K562 (cell line): ENCODE measurements around the gene NCKAP1. TPM values are rescaled to one million over a fixed set of nuclear protein-coding genes. Genes with fewer than 3 reads are reported as not detected.

Source experiments
- ATAC-seq: fragments of 200-7000 bp; cut with Tn5 transposase; 3 replicates; pipeline ENCODE4 v1.9.1; 2020; ENCODE audit warnings: moderate library complexity
- BruUV-seq: library from RNA; stranded (reverse); fragments of 400-500 nt; replicated peaks from 2 replicates; lab custom pipeline; 2021; lab: Mats Ljungman, UMichigan
- CTCF ChIA-PET: fragments of 300-600 bp; formaldehyde crosslinking; extraction: SDS; loops from one replicate; lab custom pipeline; 2021; ENCODE audit warnings: low intra/inter-chr PET ratio; lab: Yijun Ruan, JAX
- POLR2A ChIA-PET: fragments of 300-600, 350-650 bp; sonication (Branson Sonifier 250); formaldehyde crosslinking; extraction: SDS; loops from one replicate; lab custom pipeline; 2021; ENCODE audit warnings: antibody characterized with exemption, inconsistent platforms; lab: Yijun Ruan, JAX
- DNase-seq, 4 experiments: peaks; one replicate each; pipeline versions ENCODE4 v3.0.0 to v3.0.0-alpha.2; 2011 to 2018; ENCODE audit warnings: low spot score in 3 of 4, mixed read lengths in 3 of 4; ENCODE audit errors: extremely low read depth in 1 of 4
- FAIRE-seq: peaks from 2 replicates; lab custom pipeline; 2011; peaks lifted over from hg19 to GRCh38; lab: Jason Lieb, UNC
- H2AFZ ChIP-seq: 2 replicates; pipeline ENCODE4 v1.6.0; 2011; ENCODE audit warnings: low read depth, low read length, control low read depth, inconsistent platforms
- H3K27ac ChIP-seq: fragments of 200-600 bp; 3 replicates; pipeline ENCODE4 v1.8.0; 2011; ENCODE audit warnings: low read depth, mild to moderate bottlenecking, control low read depth, inconsistent platforms, low read length, moderate library complexity, mixed read lengths; ENCODE audit errors: extremely low read depth
- H3K27me3 ChIP-seq, 2 experiments: fragments of 300-600 bp in 1 of 2; 2 replicates in 1 of 2; 3 replicates in 1 of 2; pipeline versions ENCODE4 v1.6.0 to v1.8.0; 2011; ENCODE audit warnings: inconsistent platforms in 2 of 2, low read length in 2 of 2, mild to moderate bottlenecking in 1 of 2, mixed read lengths in 1 of 2, moderate library complexity in 1 of 2; ENCODE audit not compliant: control insufficient read depth in 2 of 2, insufficient read depth in 2 of 2
- H3K36me3 ChIP-seq: fragments of 300-600 bp; 3 replicates; pipeline ENCODE4 v1.8.0; 2011; ENCODE audit warnings: mild to moderate bottlenecking, low read length, inconsistent platforms; ENCODE audit not compliant: control insufficient read depth, insufficient read depth
- H3K4me1 ChIP-seq, 2 experiments: fragments of 200-600 bp in 1 of 2; replicated peaks in 1 of 2; 2 replicates in 1 of 2; 3 replicates in 1 of 2; pipeline versions ENCODE4 v1.5.1 to v1.8.0; 2011; ENCODE audit warnings: inconsistent platforms in 2 of 2, low read length in 2 of 2, mild to moderate bottlenecking in 1 of 2, mixed read lengths in 1 of 2, moderate library complexity in 1 of 2; ENCODE audit not compliant: control insufficient read depth in 2 of 2, insufficient read depth in 2 of 2
- H3K4me2 ChIP-seq: 2 replicates; pipeline ENCODE4 v1.6.1; 2011; ENCODE audit warnings: low read length, control low read depth, inconsistent platforms, mixed read lengths; ENCODE audit not compliant: insufficient read depth
- H3K4me3 ChIP-seq: fragments of 200-600 bp; sonication (generic), shearing (Covaris generic); 2 replicates; pipeline ENCODE4 v1.5.1; 2016; ENCODE audit warnings: control low read depth, inconsistent platforms
- H3K79me2 ChIP-seq: fragments of 200-600 bp; 3 replicates; pipeline ENCODE4 v1.8.0; 2011; ENCODE audit warnings: low read length, inconsistent platforms; ENCODE audit not compliant: control insufficient read depth, insufficient read depth
- H3K9ac ChIP-seq, 2 experiments: 2 replicates each; pipeline versions ENCODE4 v1.6.0 to v1.6.1; 2011; ENCODE audit warnings: low read depth in 2 of 2, low read length in 2 of 2, control low read depth in 1 of 2, inconsistent platforms in 1 of 2, mild to moderate bottlenecking in 1 of 2, mixed read lengths in 1 of 2; ENCODE audit not compliant: insufficient read depth in 1 of 2
- H3K9me1 ChIP-seq: one replicate; pipeline ENCODE4 v1.6.0; 2011; ENCODE audit warnings: inconsistent platforms, mild to moderate bottlenecking, low read length, moderate library complexity; ENCODE audit not compliant: control insufficient read depth, insufficient read depth
- H3K9me3 ChIP-seq: replicated peaks from 2 replicates; pipeline ENCODE4 v1.5.1; 2011; ENCODE audit warnings: low read depth, low read length, inconsistent platforms; ENCODE audit not compliant: control insufficient read depth, insufficient read depth
- H4K20me1 ChIP-seq: replicated peaks from 2 replicates; pipeline ENCODE4 v1.6.1; 2011; ENCODE audit warnings: low read length, inconsistent platforms, mixed read lengths; ENCODE audit not compliant: control insufficient read depth, insufficient read depth
- RBM15 ChIP-seq: fragments of 200-400 bp; formaldehyde crosslinking; IDR thresholded peaks from 2 replicates; pipeline ENCODE4 v1.6.1; 2018; ENCODE audit warnings: mild to moderate bottlenecking, low read length, moderate library complexity; ENCODE audit not compliant: insufficient read depth
- RUNX1 ChIP-seq: sonication (generic); IDR thresholded peaks from 2 replicates; pipeline ENCODE4 v1.6.1; 2016; ENCODE audit warnings: antibody characterized with exemption, low read depth
- TEAD4 ChIP-seq, 2 experiments: sonication (generic) in 1 of 2; formaldehyde crosslinking in 1 of 2; IDR thresholded peaks; 2 replicates each; pipeline versions ENCODE4 v1.6.1 to v1.8.0; 2012 to 2022; ENCODE audit warnings: borderline replicate concordance in 1 of 2, inconsistent platforms in 1 of 2, low read length in 1 of 2, mild to moderate bottlenecking in 1 of 2, missing genetic modification reagents in 1 of 2
- ZBED1 ChIP-seq: IDR thresholded peaks from 2 replicates; pipeline ENCODE4 v1.6.1; 2014
- WGBS: fragments of 100-300 bp; shearing (Covaris generic); methylation state at CpG from one replicate; pipeline ENCODE4 v1.1.6; 2016; ENCODE audit warnings: low coverage, mixed read lengths; ENCODE audit not compliant: insufficient coverage; ENCODE audit errors: missing lambda C conversion rate; 5-methylcytosine and 5-hydroxymethylcytosine counted together
- in situ Hi-C: fragments of 300-500 bp; cut with MboI; formaldehyde crosslinking; loops from 4 replicates; pipeline ENCODE4 v1.15.0; 2018; ENCODE audit warnings: inconsistent platforms, mixed read lengths
- intact Hi-C: fragments of 100-400 bp; cut with micrococcal nuclease; formaldehyde crosslinking; loops from 2 replicates; pipeline ENCODE4 v1.14.2; 2022
- polyA plus RNA-seq, 8 experiments: library from polyadenylated mRNA; depleted of rRNA in 4 of 8; stranded (reverse) in 5 of 8; unstranded in 3 of 8; fragments of >200 nt; fragmentation: Nextera tagmentation in 2 of 8; fragmentation: Illumina TruSeq in 1 of 8; extraction: Ambion mirVana in 2 of 8; extraction: Trizol in 1 of 8; gene quantifications; 2 replicates each; pipeline versions ENCODE4 v1.2.1 to v1.2.3, GENCODE V29; 2011 to 2014; ENCODE audit warnings: inconsistent platforms in 1 of 8, missing spikeins in 1 of 8
- total RNA-seq, 7 experiments: library from RNA; depleted of rRNA in 6 of 7; stranded (reverse); fragments of >200 nt in 6 of 7; fragmentation: Illumina TruSeq in 2 of 7; extraction: Trizol in 2 of 7; gene quantifications; 2 replicates each; pipeline versions ENCODE4 v1.2.1 to v1.2.3, GENCODE V29; 2011 to 2021; ENCODE audit warnings: low replicate concordance in 1 of 7
- TF ChIP-seq, protein P1 (sequence below), 2 experiments: fragments of 250-450 bp in 1 of 2; fragments of 450-650 bp in 1 of 2; sonication (Bioruptor Pico) in 1 of 2; IDR thresholded peaks; 2 replicates each; pipeline versions ENCODE4 v1.6.1 to v1.8.0; 2016 to 2021; ENCODE audit warnings: mild to moderate bottlenecking in 2 of 2, moderate library complexity in 2 of 2, missing compliant biosample characterization in 1 of 2, missing genetic modification characterization in 1 of 2

The NCKAP1 gene
- total and polyA plus RNA-seq, 9 of the 15 experiments (the other 6 are each of a cell fraction or from before 2014, with no cell fraction given): 34.0 to 153 (median 88.7) TPM

DNA sequence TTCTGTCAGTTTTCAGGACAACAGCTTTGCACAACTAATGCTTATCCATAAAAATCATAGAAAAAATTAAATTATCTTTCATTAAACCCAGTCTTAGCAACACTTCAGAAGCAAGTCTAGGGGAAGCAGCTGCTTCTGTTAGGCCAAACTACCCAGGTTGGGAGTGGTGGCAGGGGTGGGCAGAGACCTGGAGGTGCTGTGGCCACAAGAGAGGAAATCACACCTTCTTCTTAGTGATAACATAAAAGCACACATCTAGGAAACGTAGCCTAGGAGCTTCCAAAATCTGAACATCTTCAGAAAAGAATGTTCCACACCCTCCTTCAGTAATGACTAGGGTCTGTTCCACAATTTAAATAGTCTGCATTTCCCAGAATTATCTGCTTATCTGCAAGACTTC, 139.5 kb downstream of the NCKAP1 start:
- ATAC-seq (no peak), FAIRE-seq (no peak), DNase-seq (no peak)
- Histone ChIP-seq H3K9me3 (no peaks in the 10 kb centered on the region), H4K20me1 (no peaks in the 10 kb centered on the region), H3K4me3 (no peak overlapping the region), H3K9ac (no peak overlapping the region), H3K79me2 (no peaks in the 10 kb centered on the region), H2AFZ (no peak overlapping the region), H3K27me3 (peaks cover 0 to 5% of the 10 kb centered on the region in 2 experiments; a peak in 1 of 5 replicates), H3K36me3 (no peaks in the 10 kb centered on the region), H3K9me1 (no peaks in the 10 kb centered on the region), H3K4me1 (no peaks in the 10 kb centered on the region), H3K27ac (no peak overlapping the region), H3K4me2 (no peak overlapping the region)
- BruUV-seq: no TSS peak
- ChIA-PET CTCF (no interaction called here), POLR2A (interaction anchor here (0.5 to 1.2 kb wide), 2 partner anchors 32 to 102 kb away, joined by 3 to 5 read pairs; partner anchors contain the start of gene FRZB)
- intact Hi-C loops: no loop called here
- in situ Hi-C loops: no loop called here
- no peak for TF ChIP-seq RUNX1
- TF ChIP-seq ZBED1: no peak
- no peak for TF ChIP-seq TEAD4 (IDR thresholded peaks at IDR 0.05; ENCODE audit: low read length)
- no peak for TF ChIP-seq TEAD4 (CRISPR knock-in tag; IDR thresholded peaks at IDR 0.05; ENCODE audit: borderline replicate concordance)
- no peak for TF ChIP-seq RBM15
- TF ChIP-seq, protein P1, sequence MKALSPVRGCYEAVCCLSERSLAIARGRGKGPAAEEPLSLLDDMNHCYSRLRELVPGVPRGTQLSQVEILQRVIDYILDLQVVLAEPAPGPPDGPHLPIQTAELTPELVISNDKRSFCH (CRISPR knock-in tag; IDR thresholded peaks at IDR 0.05): no peak
- TF ChIP-seq, protein P1 (tag; IDR thresholded peaks at IDR 0.05): no peak
- 0% methylated on average over 1 of the region's 1 CpG for WGBS
